ENCODE results near the gene RRN3.
"Not testable (repeated sequence)": the region's sequence is repeated elsewhere in the genome, so short reads cannot be mapped to it uniquely, and the experiment has no call there.

RRN3 gene

GRCh38 chr16:15027051-15027450, 67.0 kb downstream of the RRN3 start:
- peaks cover 65% of the 10 kb centered on the region for H3K36me3 Mint-ChIP-seq (ENCODE audit: insufficient read depth)
- peaks cover 41% of the 10 kb centered on the region for H3K4me1 Mint-ChIP-seq
- H3K27ac Mint-ChIP-seq (ENCODE audit: low read depth); H3K27me3 Mint-ChIP-seq; H3K4me3 Mint-ChIP-seq; DNase-seq (ENCODE audit: low spot score in 2 of 2); ATAC-seq (replicated peaks; ENCODE audit: extremely low read depth, poor library complexity, severe bottlenecking); H3K9me3 Mint-ChIP-seq: not testable (repeated sequence)

GRCh38 chr16:15025234-15025951, 68.7 kb downstream of the RRN3 start:
- Mint-ChIP-seq H3K36me3 (ENCODE audit: insufficient read depth) (peaks cover 62% of the 10 kb centered on the region), H3K4me1 (peaks cover 39% of the 10 kb centered on the region), H3K27ac (ENCODE audit: low read depth) (peak overlapping the region; percentile 77)
- H3K4me3 Mint-ChIP-seq; H3K9me3 Mint-ChIP-seq; DNase-seq (ENCODE audit: low spot score in 2 of 2); ATAC-seq (replicated peaks; ENCODE audit: extremely low read depth, poor library complexity, severe bottlenecking); H3K27me3 Mint-ChIP-seq: not testable (repeated sequence)

GRCh38 chr16:15024858-15025199, 69.2 kb downstream of the RRN3 start:
- not testable (repeated sequence) for ATAC-seq (replicated peaks; ENCODE audit: extremely low read depth, poor library complexity, severe bottlenecking); H3K27me3 Mint-ChIP-seq; DNase-seq (ENCODE audit: low spot score in 2 of 2); H3K4me3 Mint-ChIP-seq; H3K9me3 Mint-ChIP-seq
- peaks cover 39% of the 10 kb centered on the region for H3K4me1 Mint-ChIP-seq
- peaks cover 64% of the 10 kb centered on the region for H3K36me3 Mint-ChIP-seq (ENCODE audit: insufficient read depth)
- H3K27ac Mint-ChIP-seq (ENCODE audit: low read depth): peak overlapping the region; percentile 77

GRCh38 chr16:15023381-15024077, 70.5 kb downstream of the RRN3 start:
- not testable (repeated sequence) for H3K4me3 Mint-ChIP-seq; H3K27me3 Mint-ChIP-seq; ATAC-seq (replicated peaks; ENCODE audit: extremely low read depth, poor library complexity, severe bottlenecking); DNase-seq (ENCODE audit: low spot score in 2 of 2); H3K9me3 Mint-ChIP-seq; H3K27ac Mint-ChIP-seq (ENCODE audit: low read depth)
- peaks cover 35% of the 10 kb centered on the region for H3K4me1 Mint-ChIP-seq
- peaks cover 64% of the 10 kb centered on the region for H3K36me3 Mint-ChIP-seq (ENCODE audit: insufficient read depth)

- not testable (repeated sequence) for H3K4me3 Mint-ChIP-seq; H3K27me3 Mint-ChIP-seq; H3K27ac Mint-ChIP-seq (ENCODE audit: low read depth); H3K9me3 Mint-ChIP-seq
- peaks cover 26% of the 10 kb centered on the region for H3K4me1 Mint-ChIP-seq
- ATAC-seq (replicated peaks; ENCODE audit: extremely low read depth, poor library complexity, severe bottlenecking) (peak; percentile 100), DNase-seq (ENCODE audit: low spot score in 2 of 2) (peak in 1 of 2 donors; percentile 77)
- peaks cover 64% of the 10 kb centered on the region for H3K36me3 Mint-ChIP-seq (ENCODE audit: insufficient read depth)
Observed at GRCh38 chr16:15022194-15022593, 71.9 kb downstream of the RRN3 start.

GRCh38 chr16:15021429-15021828, 72.6 kb downstream of the RRN3 start:
- peaks cover 68% of the 10 kb centered on the region for H3K36me3 Mint-ChIP-seq (ENCODE audit: insufficient read depth)
- H3K27ac Mint-ChIP-seq (ENCODE audit: low read depth); DNase-seq (ENCODE audit: low spot score in 2 of 2); H3K27me3 Mint-ChIP-seq; H3K4me3 Mint-ChIP-seq; H3K9me3 Mint-ChIP-seq; ATAC-seq (replicated peaks; ENCODE audit: extremely low read depth, poor library complexity, severe bottlenecking): not testable (repeated sequence)
- H3K4me1 Mint-ChIP-seq: peaks cover 28% of the 10 kb centered on the region

GRCh38 chr16:15016951-15017580, 77.0 kb downstream of the RRN3 start:
- H3K27me3 Mint-ChIP-seq; H3K4me3 Mint-ChIP-seq; DNase-seq (ENCODE audit: low spot score in 2 of 2); ATAC-seq (replicated peaks; ENCODE audit: extremely low read depth, poor library complexity, severe bottlenecking); H3K27ac Mint-ChIP-seq (ENCODE audit: low read depth); H3K9me3 Mint-ChIP-seq: not testable (repeated sequence)
- Mint-ChIP-seq H3K36me3 (ENCODE audit: insufficient read depth) (peaks cover 49% of the 10 kb centered on the region), H3K4me1 (peaks cover 23% of the 10 kb centered on the region)

GRCh38 chr16:15016354-15016753, 77.7 kb downstream of the RRN3 start:
- not testable (repeated sequence) for H3K27ac Mint-ChIP-seq (ENCODE audit: low read depth); H3K9me3 Mint-ChIP-seq; H3K27me3 Mint-ChIP-seq; DNase-seq (ENCODE audit: low spot score in 2 of 2); H3K4me3 Mint-ChIP-seq; ATAC-seq (replicated peaks; ENCODE audit: extremely low read depth, poor library complexity, severe bottlenecking)
- peaks cover 17% of the 10 kb centered on the region for H3K4me1 Mint-ChIP-seq
- peaks cover 49% of the 10 kb centered on the region for H3K36me3 Mint-ChIP-seq (ENCODE audit: insufficient read depth)

- Mint-ChIP-seq H3K4me1 (peaks cover 22% of the 10 kb centered on the region), H3K36me3 (ENCODE audit: insufficient read depth) (peaks cover 47% of the 10 kb centered on the region), H3K27ac (ENCODE audit: low read depth) (peak overlapping the region; percentile 94)
- not testable (repeated sequence) for DNase-seq (ENCODE audit: low spot score in 2 of 2); H3K4me3 Mint-ChIP-seq; H3K9me3 Mint-ChIP-seq; H3K27me3 Mint-ChIP-seq; ATAC-seq (replicated peaks; ENCODE audit: extremely low read depth, poor library complexity, severe bottlenecking)
Observed at GRCh38 chr16:15015671-15016070, 78.4 kb downstream of the RRN3 start.

GRCh38 chr16:15012941-15013340, 81.1 kb downstream of the RRN3 start:
- H3K27ac Mint-ChIP-seq (ENCODE audit: low read depth): peak overlapping the region; percentile 94

More at GRCh38 chr16:15012941-15013340, 81.1 kb downstream of the RRN3 start:
- not testable (repeated sequence) for H3K9me3 Mint-ChIP-seq; ATAC-seq (replicated peaks; ENCODE audit: extremely low read depth, poor library complexity, severe bottlenecking); H3K27me3 Mint-ChIP-seq; DNase-seq (ENCODE audit: low spot score in 2 of 2)
- Mint-ChIP-seq H3K4me3 (peak overlapping the region; percentile 45), H3K36me3 (ENCODE audit: insufficient read depth) (peaks cover 42% of the 10 kb centered on the region), H3K4me1 (peaks cover 27% of the 10 kb centered on the region)
